Suprapubic skin (tissue), 4 donors: ENCODE results near the gene ARSK. TPM values are rescaled to one million over a fixed set of nuclear protein-coding genes. Genes with fewer than 3 reads are reported as not detected.

Source experiments
- DNase-seq, 2 donors: peaks; one replicate each; pipeline ENCODE4 v3.0.0-alpha.2; 2019; ENCODE audit warnings: low spot score in 2 of 2
- H3K27ac ChIP-seq: fragments of 200-600 bp; sonication (generic); one replicate; pipeline ENCODE4 v1.5.1; 2019
- H3K27me3 ChIP-seq: fragments of 200-600 bp; sonication (generic); one replicate; pipeline ENCODE4 v1.5.1; 2019
- H3K36me3 ChIP-seq: fragments of 200-600 bp; sonication (generic); one replicate; pipeline ENCODE4 v1.5.1; 2019
- H3K4me1 ChIP-seq: fragments of 200-600 bp; sonication (generic); one replicate; pipeline ENCODE4 v1.5.1; 2019
- H3K4me3 ChIP-seq: fragments of 200-600 bp; sonication (generic); one replicate; pipeline ENCODE4 v1.5.1; 2019; ENCODE audit warnings: mild to moderate bottlenecking
- H3K9me3 ChIP-seq: fragments of 200-600 bp; sonication (generic); one replicate; pipeline ENCODE4 v1.5.1; 2019
- EP300 ChIP-seq: sonication (generic); formaldehyde crosslinking; IDR thresholded peaks from one replicate; pipeline ENCODE4 v1.6.1; 2017; ENCODE audit warnings: antibody characterized with exemption
- POLR2A ChIP-seq, 2 donors: fragments of 450-650 bp; IDR thresholded peaks; one replicate each; pipeline ENCODE4 v1.6.1; 2017; ENCODE audit warnings: antibody characterized with exemption in 2 of 2, mild to moderate bottlenecking in 2 of 2, moderate library complexity in 2 of 2
- POLR2AphosphoS5 ChIP-seq, 3 donors: sonication (generic); formaldehyde crosslinking; IDR thresholded peaks; one replicate each; pipeline ENCODE4 v1.6.1; 2017; ENCODE audit warnings: antibody characterized with exemption in 3 of 3
- WGBS: methylation state at CpG from one replicate; pipeline ENCODE4 v1.1.5; 2018; 5-methylcytosine and 5-hydroxymethylcytosine counted together
- total RNA-seq, 4 donors: library from RNA; depleted of rRNA; stranded (reverse); fragments of >200 nt; gene quantifications; one replicate each; pipeline ENCODE4 v1.1.0, GENCODE V29; 2016
- TF ChIP-seq, protein P1 (sequence below), 2 donors: fragments of 200-600 bp in 1 of 2; fragments of 450-650 bp in 1 of 2; sonication (generic) in 1 of 2; IDR thresholded peaks; one replicate each; pipeline ENCODE4 v1.5.1; 2016 to 2019; ENCODE audit warnings: antibody characterized with exemption in 2 of 2, mild to moderate bottlenecking in 1 of 2, moderate library complexity in 1 of 2

ARSK gene
- total RNA-seq, 4 donors from 2014 or later, result 5.4 to 10.6 (median 8.1) TPM

- H3K4me3 ChIP-seq, result no peak overlapping the region
- no peaks in the 10 kb centered on the region for H3K36me3 ChIP-seq
- TF ChIP-seq POLR2AphosphoS5 (IDR thresholded peaks at IDR 0.05), result no peak
- DNase-seq, result no peak
- H3K4me1 ChIP-seq, result peaks cover 12% of the 10 kb centered on the region
- H3K27me3 ChIP-seq, result no peaks in the 10 kb centered on the region
- no peak overlapping the region for H3K27ac ChIP-seq
- no peaks in the 10 kb centered on the region for H3K9me3 ChIP-seq
- 93% methylated on average over 1 of the region's 1 CpG for WGBS
These were observed 97.9 kb downstream of the ARSK start for GRCh38 chr5:95652849-95653248.

DNA sequence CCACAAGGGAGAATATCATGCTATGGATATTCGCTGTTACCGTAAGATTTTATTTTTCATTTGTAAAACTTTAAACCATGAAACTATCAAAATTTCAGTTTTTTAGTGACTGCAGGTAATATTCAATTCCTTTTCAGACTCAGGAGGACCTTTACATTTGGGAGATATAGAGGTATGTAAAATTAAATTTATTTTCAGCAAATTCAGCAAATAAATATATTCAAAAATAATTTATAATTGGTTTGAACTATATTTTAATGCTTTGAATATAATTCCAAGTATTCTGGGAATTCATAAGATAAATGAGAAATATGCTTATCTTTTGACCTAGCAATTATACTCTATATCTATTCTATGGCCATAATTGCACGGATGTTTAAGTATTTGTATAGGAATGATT, 99.3 kb downstream of the ARSK start:
- Histone ChIP-seq H3K9me3 (no peaks in the 10 kb centered on the region), H3K4me3 (no peak overlapping the region), H3K4me1 (no peaks in the 10 kb centered on the region), H3K27ac (no peak overlapping the region), H3K36me3 (no peaks in the 10 kb centered on the region), H3K27me3 (no peaks in the 10 kb centered on the region)
- DNase-seq, result no peak
- WGBS, result 96% methylated on average over 3 of the region's 3 CpGs
- TF ChIP-seq, protein P1, sequence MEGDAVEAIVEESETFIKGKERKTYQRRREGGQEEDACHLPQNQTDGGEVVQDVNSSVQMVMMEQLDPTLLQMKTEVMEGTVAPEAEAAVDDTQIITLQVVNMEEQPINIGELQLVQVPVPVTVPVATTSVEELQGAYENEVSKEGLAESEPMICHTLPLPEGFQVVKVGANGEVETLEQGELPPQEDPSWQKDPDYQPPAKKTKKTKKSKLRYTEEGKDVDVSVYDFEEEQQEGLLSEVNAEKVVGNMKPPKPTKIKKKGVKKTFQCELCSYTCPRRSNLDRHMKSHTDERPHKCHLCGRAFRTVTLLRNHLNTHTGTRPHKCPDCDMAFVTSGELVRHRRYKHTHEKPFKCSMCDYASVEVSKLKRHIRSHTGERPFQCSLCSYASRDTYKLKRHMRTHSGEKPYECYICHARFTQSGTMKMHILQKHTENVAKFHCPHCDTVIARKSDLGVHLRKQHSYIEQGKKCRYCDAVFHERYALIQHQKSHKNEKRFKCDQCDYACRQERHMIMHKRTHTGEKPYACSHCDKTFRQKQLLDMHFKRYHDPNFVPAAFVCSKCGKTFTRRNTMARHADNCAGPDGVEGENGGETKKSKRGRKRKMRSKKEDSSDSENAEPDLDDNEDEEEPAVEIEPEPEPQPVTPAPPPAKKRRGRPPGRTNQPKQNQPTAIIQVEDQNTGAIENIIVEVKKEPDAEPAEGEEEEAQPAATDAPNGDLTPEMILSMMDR (IDR thresholded peaks at IDR 0.05), result no peak
- no peak for TF ChIP-seq POLR2AphosphoS5 (IDR thresholded peaks at IDR 0.05)
- no peak for TF ChIP-seq POLR2A (IDR thresholded peaks at IDR 0.05)
- TF ChIP-seq EP300, result no peak

Other genes starting within 250 kb of the ARSK start
- not detected for gene FAM81B, start 163.7 kb upstream of the ARSK start, total RNA-seq
- 100 to 1,000 TPM in 1 of 4 donors, 10 to 100 TPM in 3; 81.7 to 270 (median 91.8) TPM for gene SKIC3, start 124 bp upstream of the ARSK start, total RNA-seq
- gene GPR150, start 65.0 kb downstream of the ARSK start, total RNA-seq, result under 1 TPM in 3 of 4 donors, not detected in 1; 0.48 to 0.60 (median 0.57) TPM
- 1 to 10 TPM; 3.5 to 7.6 (median 4.6) TPM for gene RFESD, start 91.7 kb downstream of the ARSK start, total RNA-seq
- gene SPATA9, start 127.9 kb downstream of the ARSK start, total RNA-seq, result not detected
- 10 to 100 TPM; 31.0 to 74.2 (median 46.3) TPM for gene RHOBTB3, start 176.2 kb downstream of the ARSK start, total RNA-seq